K562 (cell line): ENCODE results near the gene TPSG1. TPM values are rescaled to one million over a fixed set of nuclear protein-coding genes. Genes with fewer than 3 reads are reported as not detected.
A peak's percentile ranks its signal among the peaks of the same experiment; 100 is the strongest.

Experiments
- GTF2A2 ChIP-seq: IDR thresholded peaks from 2 replicates; pipeline ENCODE4 v1.6.1; 2016; ENCODE audit warnings: mild to moderate bottlenecking, missing genetic modification characterization, missing compliant biosample characterization
- JUND ChIP-seq, 2 experiments: IDR thresholded peaks; 2 replicates in 1 of 2; 3 replicates in 1 of 2; pipeline ENCODE4 v1.6.1; 2011; ENCODE audit warnings: borderline replicate concordance in 2 of 2, low read depth in 2 of 2, low read length in 2 of 2, improper control_type of control experiment in 1 of 2, missing biosample characterization in 1 of 2, missing genetic modification characterization in 1 of 2, missing genetic modification reagents in 1 of 2
- ZNF707 ChIP-seq: fragments of 250-450 bp; sonication (Bioruptor Pico); conservative IDR thresholded peaks from 2 replicates; pipeline ENCODE4 v1.8.0; 2022; ENCODE audit warnings: inconsistent platforms, mild to moderate bottlenecking, moderate library complexity
- polyA plus RNA-seq, 8 experiments: library from polyadenylated mRNA; depleted of rRNA in 4 of 8; stranded (reverse) in 5 of 8; unstranded in 3 of 8; fragments of >200 nt; fragmentation: Nextera tagmentation in 2 of 8; fragmentation: Illumina TruSeq in 1 of 8; extraction: Ambion mirVana in 2 of 8; extraction: Trizol in 1 of 8; gene quantifications; 2 replicates each; pipeline versions ENCODE4 v1.2.1 to v1.2.3, GENCODE V29; 2011 to 2014; ENCODE audit warnings: inconsistent platforms in 1 of 8, missing spikeins in 1 of 8
- total RNA-seq, 7 experiments: library from RNA; depleted of rRNA in 6 of 7; stranded (reverse); fragments of >200 nt in 6 of 7; fragmentation: Illumina TruSeq in 2 of 7; extraction: Trizol in 2 of 7; gene quantifications; 2 replicates each; pipeline versions ENCODE4 v1.2.1 to v1.2.3, GENCODE V29; 2011 to 2021; ENCODE audit warnings: low replicate concordance in 1 of 7
- TF ChIP-seq, protein P1 (sequence below): fragments of 200-800 bp; sonication (Bioruptor generic); IDR thresholded peaks from 2 replicates; pipeline ENCODE4 v1.6.1; 2016; ENCODE audit warnings: missing genetic modification characterization, missing compliant biosample characterization
- TF ChIP-seq, protein P2 (sequence below), 2 experiments: IDR thresholded peaks; 2 replicates each; pipeline ENCODE4 v1.6.1; 2011; ENCODE audit warnings: borderline replicate concordance in 1 of 2, control low read depth in 1 of 2, low read depth in 1 of 2, low read length in 1 of 2, mild to moderate bottlenecking in 1 of 2, mixed read lengths in 1 of 2, moderate library complexity in 1 of 2; ENCODE audit not compliant: insufficient read depth in 1 of 2, insufficient read length in 1 of 2, poor library complexity in 1 of 2, severe bottlenecking in 1 of 2; ENCODE audit errors: extremely low read depth in 1 of 2
- TF ChIP-seq, protein P3 (sequence below): sonication (generic); formaldehyde crosslinking; IDR thresholded peaks from 2 replicates; pipeline ENCODE4 v1.9.0; 2022; ENCODE audit warnings: mild to moderate bottlenecking, missing genetic modification reagents
- TF ChIP-seq, protein P4 (sequence below): sonication (generic); formaldehyde crosslinking; IDR thresholded peaks from 2 replicates; pipeline ENCODE4 v1.9.0; 2022; ENCODE audit warnings: mild to moderate bottlenecking, missing genetic modification reagents

The TPSG1 gene
- total and polyA plus RNA-seq, 9 of the 15 experiments (the other 6 are each of a cell fraction or from before 2014, with no cell fraction given) = not detected

DNA sequence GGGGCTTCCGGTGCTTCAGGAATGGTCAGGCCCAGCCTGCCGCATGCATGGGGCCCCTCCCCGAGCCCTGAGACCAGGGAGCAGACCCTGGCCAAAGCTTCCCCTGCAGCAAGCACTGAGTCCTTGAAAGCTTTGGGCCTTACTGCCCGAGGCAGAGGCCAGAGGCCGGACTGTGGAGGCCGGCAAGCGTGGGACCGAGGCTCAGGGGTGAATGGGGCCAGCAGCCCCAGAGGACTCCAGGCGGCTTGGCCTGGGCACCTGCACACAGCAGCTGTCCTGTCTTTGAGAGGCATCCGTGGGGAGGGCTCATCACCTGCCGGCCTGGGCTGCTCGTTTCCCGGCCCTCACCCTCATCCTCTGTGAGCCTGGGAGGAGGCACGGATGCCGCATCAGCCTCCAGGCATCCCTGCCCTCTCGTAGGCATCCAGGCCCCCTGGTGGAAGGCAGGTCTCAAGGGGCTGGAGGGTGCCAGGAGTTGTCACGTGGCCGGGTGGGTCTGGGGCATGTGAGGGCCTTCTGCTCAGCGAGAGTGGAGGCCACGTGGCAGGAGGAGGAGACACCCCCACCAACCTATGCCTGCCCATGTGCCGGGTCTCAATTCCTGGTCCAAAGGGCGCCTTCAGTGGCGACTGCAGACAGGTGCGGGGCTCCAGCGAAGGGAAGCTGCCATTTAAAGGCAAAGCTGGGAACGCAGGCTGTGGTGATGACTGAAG lies 40.8 kb downstream of the TPSG1 start (continued):
- TF ChIP-seq, protein P1, sequence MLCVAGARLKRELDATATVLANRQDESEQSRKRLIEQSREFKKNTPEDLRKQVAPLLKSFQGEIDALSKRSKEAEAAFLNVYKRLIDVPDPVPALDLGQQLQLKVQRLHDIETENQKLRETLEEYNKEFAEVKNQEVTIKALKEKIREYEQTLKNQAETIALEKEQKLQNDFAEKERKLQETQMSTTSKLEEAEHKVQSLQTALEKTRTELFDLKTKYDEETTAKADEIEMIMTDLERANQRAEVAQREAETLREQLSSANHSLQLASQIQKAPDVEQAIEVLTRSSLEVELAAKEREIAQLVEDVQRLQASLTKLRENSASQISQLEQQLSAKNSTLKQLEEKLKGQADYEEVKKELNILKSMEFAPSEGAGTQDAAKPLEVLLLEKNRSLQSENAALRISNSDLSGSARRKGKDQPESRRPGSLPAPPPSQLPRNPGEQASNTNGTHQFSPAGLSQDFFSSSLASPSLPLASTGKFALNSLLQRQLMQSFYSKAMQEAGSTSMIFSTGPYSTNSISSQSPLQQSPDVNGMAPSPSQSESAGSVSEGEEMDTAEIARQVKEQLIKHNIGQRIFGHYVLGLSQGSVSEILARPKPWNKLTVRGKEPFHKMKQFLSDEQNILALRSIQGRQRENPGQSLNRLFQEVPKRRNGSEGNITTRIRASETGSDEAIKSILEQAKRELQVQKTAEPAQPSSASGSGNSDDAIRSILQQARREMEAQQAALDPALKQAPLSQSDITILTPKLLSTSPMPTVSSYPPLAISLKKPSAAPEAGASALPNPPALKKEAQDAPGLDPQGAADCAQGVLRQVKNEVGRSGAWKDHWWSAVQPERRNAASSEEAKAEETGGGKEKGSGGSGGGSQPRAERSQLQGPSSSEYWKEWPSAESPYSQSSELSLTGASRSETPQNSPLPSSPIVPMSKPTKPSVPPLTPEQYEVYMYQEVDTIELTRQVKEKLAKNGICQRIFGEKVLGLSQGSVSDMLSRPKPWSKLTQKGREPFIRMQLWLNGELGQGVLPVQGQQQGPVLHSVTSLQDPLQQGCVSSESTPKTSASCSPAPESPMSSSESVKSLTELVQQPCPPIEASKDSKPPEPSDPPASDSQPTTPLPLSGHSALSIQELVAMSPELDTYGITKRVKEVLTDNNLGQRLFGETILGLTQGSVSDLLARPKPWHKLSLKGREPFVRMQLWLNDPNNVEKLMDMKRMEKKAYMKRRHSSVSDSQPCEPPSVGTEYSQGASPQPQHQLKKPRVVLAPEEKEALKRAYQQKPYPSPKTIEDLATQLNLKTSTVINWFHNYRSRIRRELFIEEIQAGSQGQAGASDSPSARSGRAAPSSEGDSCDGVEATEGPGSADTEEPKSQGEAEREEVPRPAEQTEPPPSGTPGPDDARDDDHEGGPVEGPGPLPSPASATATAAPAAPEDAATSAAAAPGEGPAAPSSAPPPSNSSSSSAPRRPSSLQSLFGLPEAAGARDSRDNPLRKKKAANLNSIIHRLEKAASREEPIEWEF (CRISPR knock-in tag) = no peak
- TF ChIP-seq, protein P2, sequence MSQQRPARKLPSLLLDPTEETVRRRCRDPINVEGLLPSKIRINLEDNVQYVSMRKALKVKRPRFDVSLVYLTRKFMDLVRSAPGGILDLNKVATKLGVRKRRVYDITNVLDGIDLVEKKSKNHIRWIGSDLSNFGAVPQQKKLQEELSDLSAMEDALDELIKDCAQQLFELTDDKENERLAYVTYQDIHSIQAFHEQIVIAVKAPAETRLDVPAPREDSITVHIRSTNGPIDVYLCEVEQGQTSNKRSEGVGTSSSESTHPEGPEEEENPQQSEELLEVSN (IDR thresholded peaks at IDR 0.05; ENCODE audit: borderline replicate concordance in 1 of 2, extremely low read depth in 1 of 2, insufficient read depth in 1 of 2, insufficient read length in 1 of 2, low read depth in 1 of 2, low read length in 1 of 2, poor library complexity in 1 of 2, severe bottlenecking in 1 of 2) = peak in 1 of 2 experiments; percentile 7
- no peak for TF ChIP-seq ZNF707 (CRISPR knock-in tag)
- TF ChIP-seq JUND (IDR thresholded peaks at IDR 0.05; ENCODE audit: borderline replicate concordance, low read depth, low read length) = no peak
- TF ChIP-seq JUND (tag; IDR thresholded peaks at IDR 0.05; ENCODE audit: borderline replicate concordance, low read depth, low read length) = no peak
- TF ChIP-seq GTF2A2 = no peak
- TF ChIP-seq, protein P3, sequence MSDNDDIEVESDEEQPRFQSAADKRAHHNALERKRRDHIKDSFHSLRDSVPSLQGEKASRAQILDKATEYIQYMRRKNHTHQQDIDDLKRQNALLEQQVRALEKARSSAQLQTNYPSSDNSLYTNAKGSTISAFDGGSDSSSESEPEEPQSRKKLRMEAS (CRISPR knock-in tag) = peak; percentile 31; the same call in 1 of the 2 replicates
- TF ChIP-seq, protein P4, sequence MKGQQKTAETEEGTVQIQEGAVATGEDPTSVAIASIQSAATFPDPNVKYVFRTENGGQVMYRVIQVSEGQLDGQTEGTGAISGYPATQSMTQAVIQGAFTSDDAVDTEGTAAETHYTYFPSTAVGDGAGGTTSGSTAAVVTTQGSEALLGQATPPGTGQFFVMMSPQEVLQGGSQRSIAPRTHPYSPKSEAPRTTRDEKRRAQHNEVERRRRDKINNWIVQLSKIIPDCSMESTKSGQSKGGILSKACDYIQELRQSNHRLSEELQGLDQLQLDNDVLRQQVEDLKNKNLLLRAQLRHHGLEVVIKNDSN = peak; percentile 57
